Right lobe of liver (tissue), 6 donors: ENCODE results near the gene ZNF267. TPM values are rescaled to one million over a fixed set of nuclear protein-coding genes. Genes with fewer than 3 reads are reported as not detected.

Experiments used
- ATAC-seq, 4 donors: fragments of 200-7000 bp; cut with Tn5 transposase; one replicate each; pipeline ENCODE4 v1.9.1; 2020; ENCODE audit warnings: mild to moderate bottlenecking in 4 of 4, moderate library complexity in 4 of 4
- DNase-seq, 3 donors: peaks; one replicate each; pipeline ENCODE4 v3.0.0-alpha.2; 2020
- H3K27ac ChIP-seq, 3 donors: fragments of 200-600 bp; one replicate each; pipeline ENCODE4 v1.8.0; 2022
- H3K27me3 ChIP-seq, 2 donors: fragments of 200-600 bp; one replicate each; pipeline ENCODE4 v1.8.0; 2022
- H3K36me3 ChIP-seq, 4 donors: fragments of 200-600 bp; sonication (generic) in 1 of 4; one replicate each; pipeline versions ENCODE4 v1.5.1 to v1.8.0; 2017 to 2022; ENCODE audit warnings: control low read depth in 1 of 4
- H3K4me1 ChIP-seq, 4 donors: fragments of 200-600 bp; sonication (generic) in 1 of 4; one replicate each; pipeline versions ENCODE4 v1.5.1 to v1.8.0; 2017 to 2022; ENCODE audit warnings: control low read depth in 1 of 4
- H3K4me3 ChIP-seq, 3 donors: fragments of 200-600 bp; one replicate each; pipeline ENCODE4 v1.8.0; 2022
- H3K9me3 ChIP-seq, 4 donors: fragments of 200-600 bp; sonication (generic) in 1 of 4; one replicate each; pipeline versions ENCODE4 v1.5.1 to v1.8.0; 2017 to 2022; ENCODE audit warnings: control low read depth in 1 of 4
- CTCF ChIP-seq, 4 donors: fragments of 200-600 bp in 3 of 4; fragments of 450-650 bp in 1 of 4; IDR thresholded peaks; one replicate each; pipeline versions ENCODE4 v1.5.1 to v1.8.0; 2016 to 2022; ENCODE audit warnings: antibody characterized with exemption in 4 of 4, mild to moderate bottlenecking in 2 of 4
- POLR2A ChIP-seq: fragments of 450-650 bp; IDR thresholded peaks from one replicate; pipeline ENCODE4 v1.6.1; 2017; ENCODE audit warnings: antibody characterized with exemption, mild to moderate bottlenecking
- WGBS: methylation state at CpG from one replicate; pipeline ENCODE4 v1.1.6; 2018; ENCODE audit warnings: low coverage, low lambda C conversion rate; ENCODE audit not compliant: insufficient coverage; ENCODE audit errors: missing lambda C conversion rate; 5-methylcytosine and 5-hydroxymethylcytosine counted together
- intact Hi-C, 2 donors: fragments of 100-400 bp; cut with DNase I; formaldehyde crosslinking; loops; one replicate each; pipeline versions ENCODE4 v1.11.2 to v1.14.1; 2022
- total RNA-seq, 6 experiments: library from RNA; depleted of rRNA in 2 of 6; stranded (reverse); fragments of >200 nt in 2 of 6; fragmentation: NEBNext Ultra II Directional in 3 of 6; extraction: Animal tissue kit (Norgen Biotek cat#: 25700) in 3 of 6; gene quantifications; one replicate each; pipeline versions ENCODE4 v1.1.0 to v1.2.4, GENCODE V29; 2016 to 2023
- donor health status: DM: no; HTN: yes; CAD: no.
- donor health status: DM: no; HTN: no; CAD: no.
- donor health status: DM: no; HTN: no; CAD: no.
- donor health status: DM: no; HTN: yes; CAD: no.
- donor health status: DM: no; HTN: yes; CAD: no.

The ZNF267 gene
- total RNA-seq, 6 experiments from 2014 or later = 2.7 to 5.6 (median 3.7) TPM

- peaks cover 0 to 20% (median 0%) of the 10 kb centered on the region in 4 donors for H3K4me1 ChIP-seq
- DNase-seq = no peak
- H3K36me3 ChIP-seq = no peaks in the 10 kb centered on the region
- H3K27ac ChIP-seq = peak overlapping the region in 1 of 3 donors; percentile 30
- H3K9me3 ChIP-seq = no peaks in the 10 kb centered on the region
- no peaks in the 10 kb centered on the region for H3K27me3 ChIP-seq
- TF ChIP-seq POLR2A (no peak), CTCF (IDR thresholded peaks at IDR 0.05) (no peak)
- 32% methylated on average over 4 of the region's 5 CpGs for WGBS
- H3K4me3 ChIP-seq = no peak overlapping the region
- intact Hi-C loops = no loop called here
- peak in 1 of 4 donors; percentile 31 for ATAC-seq
Measured at GRCh38 chr16:31876951-31877828, 3.6 kb downstream of the ZNF267 start.

GRCh38 chr16:31877876-31878642 lies 4.5 kb downstream of the ZNF267 start:
- Histone ChIP-seq H3K4me1 (peaks cover 0 to 19% (median 0%) of the 10 kb centered on the region in 4 donors), H3K4me3 (no peak overlapping the region), H3K9me3 (no peaks in the 10 kb centered on the region)

GRCh38 chr16:31879937-31880321 lies 6.3 kb downstream of the ZNF267 start:
- DNase-seq = no peak
- no peak for TF ChIP-seq POLR2A
- TF ChIP-seq CTCF (IDR thresholded peaks at IDR 0.05) = no peak
- Histone ChIP-seq H3K9me3 (no peaks in the 10 kb centered on the region), H3K4me1 (peaks cover 0 to 13% (median 0%) of the 10 kb centered on the region in 4 donors), H3K27ac (peak overlapping the region in 2 of 3 donors; percentile 16 to 25), H3K27me3 (no peaks in the 10 kb centered on the region), H3K4me3 (no peak overlapping the region), H3K36me3 (peaks cover 0 to 3% (median under 1%) of the 10 kb centered on the region in 4 donors)
- intact Hi-C loops = no loop called here
- no peak for ATAC-seq
- WGBS = 18% methylated on average over 1 of the region's 1 CpG

More at GRCh38 chr16:31877876-31878642, 4.5 kb downstream of the ZNF267 start:
- DNase-seq = no peak
- WGBS = 81% methylated on average over 5 of the region's 9 CpGs
- Histone ChIP-seq H3K27me3 (no peaks in the 10 kb centered on the region), H3K36me3 (no peaks in the 10 kb centered on the region), H3K27ac (no peak overlapping the region)
- TF ChIP-seq CTCF (IDR thresholded peaks at IDR 0.05) (no peak), POLR2A (no peak)
- ATAC-seq = no peak
- intact Hi-C loops = no loop called here

GRCh38 chr16:31880322-31880979 lies 6.8 kb downstream of the ZNF267 start:
- WGBS = 57% methylated on average over 3 of the region's 3 CpGs
- no peak overlapping the region for H3K4me3 ChIP-seq

More at GRCh38 chr16:31880322-31880979, 6.8 kb downstream of the ZNF267 start:
- DNase-seq (no peak), ATAC-seq (peak; percentile 71 to 86 (median 83))
- H3K4me1 ChIP-seq = peaks cover 0 to 10% (median 0%) of the 10 kb centered on the region in 4 donors
- intact Hi-C loops = no loop called here
- no peaks in the 10 kb centered on the region for H3K9me3 ChIP-seq
- H3K27me3 ChIP-seq = no peaks in the 10 kb centered on the region
- TF ChIP-seq POLR2A (no peak), CTCF (IDR thresholded peaks at IDR 0.05) (no peak)
- peak overlapping the region in 2 of 3 donors; percentile 16 to 25 for H3K27ac ChIP-seq
- H3K36me3 ChIP-seq = peaks cover 0 to 4% (median 1%) of the 10 kb centered on the region in 4 donors
